Coronary artery (tissue), 2 donors: ENCODE measurements around the gene KIF25.
"Not testable (repeated sequence)": the region's sequence is repeated elsewhere in the genome, so short reads cannot be mapped to it uniquely, and the experiment has no call there.

ENCODE experiments used
- DNase-seq: peaks from one replicate; pipeline ENCODE4 v3.0.0-alpha.2; 2017; ENCODE audit warnings: low spot score
- H3K27ac ChIP-seq, 2 donors: fragments of 200-600 bp; sonication (generic); one replicate each; pipeline ENCODE4 v1.5.1; 2016 to 2019
- H3K4me3 ChIP-seq: fragments of 200-600 bp; sonication (generic); 2 replicates; pipeline ENCODE4 v1.5.1; 2016; ENCODE audit warnings: mild to moderate bottlenecking, moderate library complexity
- TF ChIP-seq, protein P1 (sequence below): fragments of 200-600 bp; sonication (generic); IDR thresholded peaks from one replicate; pipeline ENCODE4 v1.5.1; 2019; ENCODE audit warnings: antibody characterized with exemption

The KIF25 gene

DNA sequence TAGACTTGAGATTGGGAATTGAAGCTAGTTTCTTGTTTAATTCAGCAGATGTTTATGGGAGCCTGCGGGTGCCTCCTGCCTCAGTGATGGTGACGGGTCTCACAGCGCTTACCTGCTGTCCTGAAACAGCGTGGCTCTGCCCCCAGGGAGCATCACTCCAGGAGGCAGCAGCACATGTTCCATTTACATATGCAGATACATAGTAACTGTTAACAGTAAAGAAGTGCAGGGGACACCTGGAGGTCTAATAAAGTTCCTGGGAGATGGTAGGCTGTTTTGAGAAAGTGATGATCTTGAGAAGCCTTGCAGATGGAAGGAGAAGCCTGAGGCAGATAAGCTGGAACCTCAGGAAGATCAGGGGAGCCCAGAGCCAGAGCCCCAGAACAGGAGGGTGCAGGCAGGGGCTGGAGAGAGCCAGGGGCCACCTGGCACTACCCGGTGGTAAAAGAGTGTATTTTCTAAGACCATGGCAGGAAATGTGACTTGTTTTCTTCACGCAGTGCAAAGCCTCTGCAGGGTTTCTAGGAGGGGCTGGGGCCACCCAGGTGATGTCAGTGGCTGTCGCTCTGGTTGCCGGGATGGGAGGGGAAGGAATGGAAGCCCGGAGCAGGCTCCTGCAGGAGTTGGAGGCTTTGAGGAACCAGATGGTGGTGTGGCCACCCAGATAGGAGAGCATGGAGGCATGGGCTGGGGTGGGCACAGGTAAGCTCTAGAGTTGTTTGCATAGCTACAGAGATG lies 24.2 kb upstream of the KIF25 start:
- TF ChIP-seq, protein P1, sequence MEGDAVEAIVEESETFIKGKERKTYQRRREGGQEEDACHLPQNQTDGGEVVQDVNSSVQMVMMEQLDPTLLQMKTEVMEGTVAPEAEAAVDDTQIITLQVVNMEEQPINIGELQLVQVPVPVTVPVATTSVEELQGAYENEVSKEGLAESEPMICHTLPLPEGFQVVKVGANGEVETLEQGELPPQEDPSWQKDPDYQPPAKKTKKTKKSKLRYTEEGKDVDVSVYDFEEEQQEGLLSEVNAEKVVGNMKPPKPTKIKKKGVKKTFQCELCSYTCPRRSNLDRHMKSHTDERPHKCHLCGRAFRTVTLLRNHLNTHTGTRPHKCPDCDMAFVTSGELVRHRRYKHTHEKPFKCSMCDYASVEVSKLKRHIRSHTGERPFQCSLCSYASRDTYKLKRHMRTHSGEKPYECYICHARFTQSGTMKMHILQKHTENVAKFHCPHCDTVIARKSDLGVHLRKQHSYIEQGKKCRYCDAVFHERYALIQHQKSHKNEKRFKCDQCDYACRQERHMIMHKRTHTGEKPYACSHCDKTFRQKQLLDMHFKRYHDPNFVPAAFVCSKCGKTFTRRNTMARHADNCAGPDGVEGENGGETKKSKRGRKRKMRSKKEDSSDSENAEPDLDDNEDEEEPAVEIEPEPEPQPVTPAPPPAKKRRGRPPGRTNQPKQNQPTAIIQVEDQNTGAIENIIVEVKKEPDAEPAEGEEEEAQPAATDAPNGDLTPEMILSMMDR = no peak
- no peak for DNase-seq
- H3K27ac ChIP-seq = no peak overlapping the region
- H3K4me3 ChIP-seq = no peak overlapping the region

DNA sequence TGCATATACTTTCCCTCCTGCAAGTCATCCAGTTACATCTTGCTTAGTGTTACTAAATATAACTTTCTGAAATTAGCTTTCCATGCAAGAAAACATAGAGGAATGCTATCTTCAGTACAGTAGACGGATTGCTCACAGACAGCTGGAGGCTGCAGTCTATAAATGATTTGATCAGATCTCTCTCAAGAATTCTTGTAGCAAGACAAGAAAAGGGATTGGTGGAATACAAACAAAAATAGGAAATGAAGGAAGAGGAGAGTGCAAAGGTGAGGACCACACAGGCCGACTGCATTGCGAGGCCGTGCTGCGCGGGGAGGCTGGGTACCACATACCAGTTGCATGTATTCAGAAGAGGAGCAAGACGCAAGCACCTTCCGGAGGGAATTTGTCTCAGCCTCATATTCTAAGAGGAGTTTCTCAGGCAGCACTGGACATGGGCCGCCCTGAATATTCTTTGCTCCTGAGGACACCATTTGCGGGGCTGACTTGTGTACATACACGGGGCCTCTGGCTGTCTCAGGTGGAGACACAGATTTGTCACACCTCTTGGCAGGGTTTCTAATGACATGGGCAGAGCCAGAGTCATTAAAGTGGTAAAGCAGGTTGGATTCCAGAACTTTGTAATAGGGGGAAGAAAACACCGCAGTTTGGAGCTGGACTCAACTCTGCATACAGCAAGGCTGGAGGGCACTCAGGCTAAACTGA lies 22.7 kb upstream of the KIF25 start:
- TF ChIP-seq, protein P1 = no peak
- Histone ChIP-seq H3K4me3 (no peak overlapping the region), H3K27ac (no peak overlapping the region)
- no peak for DNase-seq

DNA sequence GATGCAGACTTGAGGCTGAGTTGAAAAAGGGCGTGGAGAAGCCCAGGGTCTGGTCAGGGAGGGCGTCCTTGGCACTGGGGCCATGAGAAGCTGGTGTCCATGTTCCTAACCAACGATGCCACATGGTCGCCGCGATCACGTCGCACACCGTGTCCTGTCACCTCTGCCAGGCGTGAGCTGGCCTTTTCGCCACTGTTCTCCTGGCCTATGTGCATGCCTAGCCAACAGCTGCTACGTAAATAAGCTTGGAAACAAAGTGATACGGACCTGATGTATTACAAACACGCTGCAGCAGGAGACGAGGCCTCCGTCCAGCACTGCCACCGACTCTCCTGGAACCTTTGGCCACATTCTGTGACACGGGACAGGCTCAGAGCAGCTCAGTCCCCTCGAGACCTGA lies 22.0 kb upstream of the KIF25 start:
- TF ChIP-seq, protein P1 = no peak
- no peak for DNase-seq
- H3K27ac ChIP-seq = no peak overlapping the region
- H3K4me3 ChIP-seq = no peak overlapping the region

DNA sequence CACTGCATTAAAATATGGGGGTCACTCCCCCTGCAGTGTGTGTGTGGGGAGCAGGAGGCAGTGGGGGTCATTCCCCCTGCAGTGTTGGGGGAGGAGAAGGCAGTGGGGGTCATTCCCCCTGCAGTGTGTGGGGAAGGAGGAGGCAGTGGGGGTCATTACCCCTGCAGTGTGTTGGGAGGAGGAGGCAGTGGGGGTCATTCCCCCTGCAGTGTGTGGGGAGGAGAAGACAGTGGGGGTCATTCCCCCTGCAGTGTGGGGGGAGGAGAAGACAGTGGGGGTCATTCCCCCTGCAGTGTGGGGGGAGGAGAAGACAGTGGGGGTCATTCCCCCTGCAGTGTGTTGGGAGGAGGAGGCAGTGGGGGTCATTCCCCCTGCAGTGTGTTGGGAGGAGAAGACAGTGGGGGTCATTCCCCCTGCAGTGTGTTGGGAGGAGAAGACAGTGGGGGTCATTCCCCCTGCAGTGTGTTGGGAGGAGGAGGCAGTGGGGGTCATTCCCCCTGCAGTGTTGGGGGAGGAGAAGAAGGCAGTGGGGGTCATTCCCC lies 21.3 kb upstream of the KIF25 start:
- not testable (repeated sequence) for H3K27ac ChIP-seq, DNase-seq, H3K4me3 ChIP-seq

DNA sequence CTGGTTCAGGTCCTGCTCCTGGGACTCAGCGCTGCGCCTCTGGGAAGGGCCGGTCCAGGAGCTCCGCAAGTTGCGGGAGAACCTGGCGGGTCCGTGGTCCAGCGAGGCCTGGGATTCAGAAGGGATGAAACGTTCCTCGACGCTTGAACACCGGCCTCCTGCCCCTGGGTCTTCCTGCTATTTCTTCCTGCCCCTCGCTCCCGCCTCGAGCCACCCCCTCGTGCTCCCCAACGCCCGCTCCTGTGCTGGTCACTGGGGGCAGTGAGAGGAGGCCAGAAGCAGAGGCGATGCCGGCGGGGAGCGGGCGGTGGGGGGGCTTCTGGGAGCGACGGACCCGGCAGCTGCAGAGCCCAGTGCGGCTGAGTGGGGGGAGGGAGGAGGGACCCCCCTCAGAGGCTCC lies 20.8 kb upstream of the KIF25 start:
- H3K27ac ChIP-seq = no peak overlapping the region
- no peak overlapping the region for H3K4me3 ChIP-seq
- TF ChIP-seq, protein P1 = no peak
- no peak for DNase-seq

DNA sequence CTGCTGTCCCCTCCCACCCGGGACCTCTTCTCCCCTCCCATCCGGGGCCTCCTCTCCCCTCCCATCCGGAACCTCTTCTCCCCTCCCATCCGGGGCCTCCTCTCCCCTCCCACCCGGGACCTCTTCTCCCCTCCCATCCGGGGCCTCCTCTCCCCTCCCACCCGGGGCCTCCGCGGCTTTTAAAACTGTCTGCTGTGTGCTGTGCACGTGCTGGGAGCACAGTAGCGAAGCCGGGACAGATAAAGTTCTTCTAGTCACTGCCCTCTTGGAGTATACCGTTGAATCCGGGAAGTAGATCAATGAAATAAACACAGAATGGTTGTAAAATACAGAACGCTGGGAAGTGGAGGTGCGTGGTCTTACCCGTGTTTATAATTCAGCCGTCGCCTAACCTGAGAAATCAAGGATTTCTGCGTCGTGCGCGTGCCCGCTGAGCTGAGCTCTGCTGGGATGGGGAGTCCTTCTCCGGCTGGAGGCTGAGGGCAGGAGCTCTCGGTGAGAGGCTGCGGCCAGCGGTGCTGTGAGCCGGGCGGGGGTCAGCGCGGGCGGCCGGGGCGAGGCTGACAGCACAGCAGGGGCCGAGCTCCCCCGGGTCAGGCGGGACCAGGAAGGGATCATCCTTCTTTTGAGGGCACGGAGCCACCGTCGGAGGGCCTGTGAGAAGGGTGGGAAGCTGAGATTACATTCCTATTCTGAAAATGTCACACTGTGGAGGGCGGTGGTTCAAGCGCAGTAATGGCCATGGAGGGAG lies 19.6 kb upstream of the KIF25 start:
- TF ChIP-seq, protein P1 = no peak
- Histone ChIP-seq H3K27ac (no peak overlapping the region), H3K4me3 (no peak overlapping the region)
- peak; percentile 41 for DNase-seq

DNA sequence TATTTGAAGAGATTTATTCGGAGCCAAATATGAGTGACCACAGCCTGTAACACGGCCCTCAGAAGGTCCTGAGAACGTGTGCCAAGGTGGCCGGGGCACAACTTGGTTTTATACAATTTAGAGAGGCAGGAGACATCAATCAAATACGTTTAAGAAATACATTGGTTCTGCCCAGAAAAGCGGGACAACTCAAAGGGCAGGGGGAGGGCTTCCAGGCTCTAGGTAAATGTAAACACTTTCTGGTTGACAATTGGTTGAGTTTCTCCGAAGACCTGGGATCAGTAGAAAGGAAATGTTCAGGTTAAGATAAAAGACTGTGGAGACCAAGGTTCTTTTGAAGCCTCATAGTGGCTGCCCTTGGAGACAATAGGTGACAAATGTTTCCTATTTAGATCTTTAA lies 18.9 kb upstream of the KIF25 start:
- DNase-seq = peak; percentile 38
- TF ChIP-seq, protein P1 = no peak
- Histone ChIP-seq H3K4me3 (no peak overlapping the region), H3K27ac (no peak overlapping the region)
